ENCODE data around the gene CHST13. TPM values are rescaled to one million over a fixed set of nuclear protein-coding genes. Genes with fewer than 3 reads are reported as not detected.

Gene CHST13
- total RNA-seq, 1 donor from 2014 or later: 0.10 TPM

GRCh38 chr3:126488185-126488584, 35.8 kb upstream of the CHST13 start:
- DNase-seq (ENCODE audit: low read depth): no peak

DNA sequence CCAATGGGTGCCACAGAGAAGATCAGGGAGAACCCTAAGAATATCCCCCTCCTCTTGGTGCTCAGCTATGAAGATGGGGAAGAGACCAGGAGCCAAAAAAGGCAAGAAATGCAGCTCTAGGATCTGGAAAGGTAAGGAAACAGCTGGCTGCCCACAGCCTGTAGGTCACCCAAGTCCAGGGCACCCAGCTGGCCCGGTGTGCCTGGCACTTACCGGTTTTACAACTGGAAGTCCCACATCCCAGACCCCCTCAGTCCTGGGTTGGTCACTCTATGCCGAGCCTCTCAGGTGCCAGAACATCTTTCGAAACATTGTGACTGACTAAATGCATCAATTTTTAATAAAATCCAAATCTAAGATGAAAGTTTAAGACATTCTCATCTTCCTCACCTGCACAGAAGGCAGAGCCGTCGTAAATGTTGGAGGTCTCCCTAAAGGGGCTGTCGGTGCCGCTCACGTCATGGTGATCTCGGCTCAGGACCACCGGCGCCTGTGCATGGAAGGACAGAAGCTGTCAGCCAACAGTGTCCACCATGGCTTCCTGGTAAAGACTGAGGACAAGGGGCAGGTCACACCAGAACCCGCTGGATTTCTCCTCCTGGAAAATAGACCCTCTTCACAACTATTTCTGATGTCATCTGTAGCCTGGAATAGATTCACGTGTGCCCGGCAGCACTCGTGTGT, 34.9 kb upstream of the CHST13 start:
- DNase-seq (ENCODE audit: low read depth): no peak

- DNase-seq (ENCODE audit: low read depth): no peak
Measured at GRCh38 chr3:126490619-126491018, 33.3 kb upstream of the CHST13 start.

- no peak for DNase-seq (ENCODE audit: low read depth)
Measured at GRCh38 chr3:126491221-126492013, 32.5 kb upstream of the CHST13 start.

GRCh38 chr3:126493051-126493450, 30.9 kb upstream of the CHST13 start:
- DNase-seq (ENCODE audit: low read depth): no peak

GRCh38 chr3:126493739-126494138, 30.2 kb upstream of the CHST13 start:
- no peak for DNase-seq (ENCODE audit: low read depth)

- DNase-seq (ENCODE audit: low read depth): no peak
Measured at GRCh38 chr3:126494204-126494969, 29.6 kb upstream of the CHST13 start.

- DNase-seq (ENCODE audit: low read depth): no peak
Measured at GRCh38 chr3:126494970-126495230, 29.1 kb upstream of the CHST13 start.

DNA sequence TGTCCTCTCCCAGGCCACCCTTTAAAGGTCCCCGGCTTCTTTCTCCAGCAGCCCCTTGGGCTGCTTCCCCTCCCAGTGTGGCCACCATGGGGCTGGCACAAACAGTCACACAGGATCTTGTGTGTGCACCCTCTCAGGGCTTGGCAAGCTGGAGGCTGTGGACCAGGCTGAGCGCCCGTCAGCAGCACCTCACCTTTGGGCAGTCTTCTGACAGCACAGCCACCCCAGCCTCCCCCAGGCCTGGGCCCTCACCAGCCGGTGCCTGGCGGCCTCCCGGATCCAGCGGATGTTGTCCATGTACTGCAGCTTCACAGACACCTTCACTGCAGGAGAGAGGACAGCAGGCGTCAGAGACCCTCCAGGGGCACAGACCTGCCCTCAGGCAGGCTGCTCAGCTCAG, 28.2 kb upstream of the CHST13 start:
- no peak for DNase-seq (ENCODE audit: low read depth)

- DNase-seq (ENCODE audit: low read depth): no peak
Measured at GRCh38 chr3:126496894-126497850, 26.8 kb upstream of the CHST13 start.

GRCh38 chr3:126497956-126498355, 26.0 kb upstream of the CHST13 start:
- DNase-seq (ENCODE audit: low read depth): no peak

GRCh38 chr3:126498461-126498860, 25.5 kb upstream of the CHST13 start:
- no peak for DNase-seq (ENCODE audit: low read depth)

GRCh38 chr3:126498929-126499328, 25.0 kb upstream of the CHST13 start:
- no peak for DNase-seq (ENCODE audit: low read depth)

- no peak for DNase-seq (ENCODE audit: low read depth)
Measured at GRCh38 chr3:126499401-126499800, 24.6 kb upstream of the CHST13 start.

DNA sequence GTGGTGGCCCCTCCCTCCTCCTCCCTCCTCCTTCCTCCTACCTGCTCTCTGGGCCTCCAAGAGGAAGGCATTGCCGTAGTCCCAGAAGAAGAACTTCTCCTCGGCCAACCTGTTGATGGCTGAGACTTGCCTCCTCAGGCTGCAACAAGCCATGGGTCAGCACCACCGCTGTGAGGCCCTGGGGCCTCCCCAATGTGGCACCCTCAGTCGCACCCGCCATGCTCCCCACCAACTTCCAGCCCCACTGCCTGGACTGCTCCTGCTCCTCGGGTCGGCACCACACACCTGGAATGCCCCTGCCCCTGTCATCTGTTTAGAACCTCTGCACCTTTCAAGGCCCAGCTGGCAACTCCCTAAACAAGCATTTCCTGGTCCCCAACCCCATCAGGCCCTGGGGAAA, 23.9 kb upstream of the CHST13 start:
- DNase-seq (ENCODE audit: low read depth): no peak

GRCh38 chr3:126501054-126501453, 22.9 kb upstream of the CHST13 start:
- no peak for DNase-seq (ENCODE audit: low read depth)

DNA sequence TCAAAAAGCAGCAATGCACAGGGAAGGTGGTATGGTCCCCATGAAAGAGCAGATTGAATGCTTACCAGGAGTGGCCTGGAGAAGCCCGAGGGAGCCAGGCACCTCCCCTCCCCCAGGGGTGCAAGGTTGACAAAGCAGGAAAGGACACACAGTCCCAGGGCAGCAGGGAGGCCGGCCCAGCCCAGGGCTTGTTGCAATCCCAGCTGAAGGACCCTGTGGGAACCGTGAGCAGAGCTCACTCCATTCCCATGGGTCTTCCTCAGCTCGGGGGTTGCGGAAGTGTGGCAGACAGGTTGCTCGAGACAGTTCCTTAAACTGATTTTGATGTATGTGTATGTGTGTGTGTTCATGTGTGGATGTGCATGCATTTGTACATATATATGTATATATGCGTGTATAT, 22.2 kb upstream of the CHST13 start:
- no peak for DNase-seq (ENCODE audit: low read depth)

- no peak for DNase-seq (ENCODE audit: low read depth)
Measured at GRCh38 chr3:126502656-126503055, 21.3 kb upstream of the CHST13 start.

- no peak for DNase-seq (ENCODE audit: low read depth)
Measured at GRCh38 chr3:126503701-126504100, 20.3 kb upstream of the CHST13 start.

DNA sequence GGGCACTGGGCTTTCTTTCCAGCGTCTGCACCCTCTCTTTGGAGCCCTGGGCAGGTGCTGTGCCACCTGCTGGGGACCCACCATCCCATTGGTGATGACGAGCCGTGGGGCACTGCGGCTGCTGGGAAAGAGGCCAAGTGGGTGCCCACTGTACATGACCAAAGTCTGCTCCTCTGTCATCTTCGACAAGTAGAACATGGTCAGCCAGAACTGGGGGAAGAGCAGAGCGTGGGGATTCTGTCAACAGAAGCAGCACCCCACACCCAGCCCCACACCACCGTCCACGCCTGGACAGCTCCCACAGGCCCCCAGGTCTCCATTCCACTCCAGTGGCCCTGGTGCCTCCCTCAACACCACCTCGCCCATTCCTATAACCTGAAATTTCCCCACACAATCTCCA, 16.1 kb upstream of the CHST13 start:
- DNase-seq (ENCODE audit: low read depth): no peak

GRCh38 chr3:126508564-126508964, 15.4 kb upstream of the CHST13 start:
- DNase-seq (ENCODE audit: low read depth): peak; percentile 4

Data from renal cortical epithelial cell (primary cell).